GM15510 (cell line): ENCODE results near the gene NAALAD2.

Experiments used
- POLR2A ChIP-seq: IDR thresholded peaks from 3 replicates; pipeline ENCODE4 v1.6.1; 2011; ENCODE audit warnings: borderline replicate concordance; ENCODE audit not compliant: insufficient read length; ENCODE audit errors: extremely low read depth

The NAALAD2 gene

GRCh38 chr11:90192869-90193582 is 58.6 kb downstream of the NAALAD2 start:
- no peak for TF ChIP-seq POLR2A

- TF ChIP-seq POLR2A: no peak
Measured at GRCh38 chr11:90197377-90197776, 62.9 kb downstream of the NAALAD2 start.

GRCh38 chr11:90202342-90202741 is 67.9 kb downstream of the NAALAD2 start:
- no peak for TF ChIP-seq POLR2A

GRCh38 chr11:90204407-90204806 is 69.9 kb downstream of the NAALAD2 start:
- no peak for TF ChIP-seq POLR2A

GRCh38 chr11:90204832-90205646 is 70.6 kb downstream of the NAALAD2 start:
- TF ChIP-seq POLR2A: no peak

GRCh38 chr11:90208857-90209256 is 74.4 kb downstream of the NAALAD2 start:
- no peak for TF ChIP-seq POLR2A

GRCh38 chr11:90213322-90213721 is 78.9 kb downstream of the NAALAD2 start:
- no peak for TF ChIP-seq POLR2A

- no peak for TF ChIP-seq POLR2A
Measured at GRCh38 chr11:90216611-90217010, 82.1 kb downstream of the NAALAD2 start.

- TF ChIP-seq POLR2A: no peak
Measured at GRCh38 chr11:90218606-90219005, 84.1 kb downstream of the NAALAD2 start.

GRCh38 chr11:90219438-90219837 is 85.0 kb downstream of the NAALAD2 start:
- no peak for TF ChIP-seq POLR2A

GRCh38 chr11:90220391-90220790 is 85.9 kb downstream of the NAALAD2 start:
- TF ChIP-seq POLR2A: no peak

GRCh38 chr11:90221803-90222458 is 87.5 kb downstream of the NAALAD2 start:
- no peak for TF ChIP-seq POLR2A

- TF ChIP-seq POLR2A: peak; percentile 74
Measured at GRCh38 chr11:90222459-90223247, 88.2 kb downstream of the NAALAD2 start, which contains the start of gene CHORDC1. CHORDC1 (minus strand) TSS chr11:90223049; CDS start chr11:90222954, 95 bp downstream.

GRCh38 chr11:90223248-90223585 is 88.8 kb downstream of the NAALAD2 start:
- TF ChIP-seq POLR2A: no peak
